SU-DHL-6 (cell line): ENCODE data around the gene BCAS3.

ENCODE experiments used
- EZH2phosphoT487 ChIP-seq: fragments of 200-600 bp; sonication (generic), shearing (Covaris generic); conservative IDR thresholded peaks from 2 replicates; pipeline ENCODE4 v1.6.1; 2018; ENCODE audit warnings: mild to moderate bottlenecking, antibody characterized with exemption, low read length, moderate library complexity, mixed read lengths
- TF ChIP-seq, protein P1 (sequence below): fragments of 200-600 bp; sonication (generic); IDR thresholded peaks from one replicate; pipeline ENCODE4 v1.5.1; 2017; ENCODE audit warnings: antibody characterized with exemption, mild to moderate bottlenecking, low read length, moderate library complexity; ENCODE audit not compliant: insufficient read depth, poor library complexity, severe bottlenecking

DNA sequence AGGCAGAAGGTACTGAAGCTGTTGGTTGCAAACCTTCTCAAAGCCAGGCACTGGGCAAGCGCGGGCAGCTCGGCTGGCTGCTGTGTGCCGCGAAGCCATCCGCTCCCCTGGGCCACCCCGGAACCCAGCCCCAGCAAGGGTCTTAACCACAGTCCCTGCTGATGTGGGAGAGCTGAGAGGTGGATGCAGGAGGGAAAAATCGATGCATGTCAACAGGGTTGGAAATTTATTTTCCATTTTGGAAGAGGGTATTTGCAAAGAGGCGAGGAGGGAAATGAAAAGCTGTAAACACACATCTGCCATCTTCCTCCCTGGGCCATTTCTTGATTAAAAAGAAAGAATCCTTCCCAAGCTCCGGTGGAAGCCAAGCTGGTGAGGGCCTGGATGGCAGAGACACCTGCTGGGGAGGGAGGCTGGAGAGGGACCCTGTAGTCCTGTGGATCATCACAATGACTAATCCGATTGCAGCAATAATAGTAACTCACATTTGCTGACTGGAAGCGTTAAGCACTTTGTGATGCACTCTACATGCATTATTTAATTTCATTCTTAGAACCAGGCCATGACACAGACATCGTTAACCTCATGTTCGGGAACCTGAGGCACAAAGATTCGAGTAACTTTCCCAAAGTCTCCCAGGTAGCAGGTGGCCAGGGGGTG, 708.1 kb downstream of the BCAS3 start:
- TF ChIP-seq EZH2phosphoT487, result no peak
- TF ChIP-seq, protein P1, sequence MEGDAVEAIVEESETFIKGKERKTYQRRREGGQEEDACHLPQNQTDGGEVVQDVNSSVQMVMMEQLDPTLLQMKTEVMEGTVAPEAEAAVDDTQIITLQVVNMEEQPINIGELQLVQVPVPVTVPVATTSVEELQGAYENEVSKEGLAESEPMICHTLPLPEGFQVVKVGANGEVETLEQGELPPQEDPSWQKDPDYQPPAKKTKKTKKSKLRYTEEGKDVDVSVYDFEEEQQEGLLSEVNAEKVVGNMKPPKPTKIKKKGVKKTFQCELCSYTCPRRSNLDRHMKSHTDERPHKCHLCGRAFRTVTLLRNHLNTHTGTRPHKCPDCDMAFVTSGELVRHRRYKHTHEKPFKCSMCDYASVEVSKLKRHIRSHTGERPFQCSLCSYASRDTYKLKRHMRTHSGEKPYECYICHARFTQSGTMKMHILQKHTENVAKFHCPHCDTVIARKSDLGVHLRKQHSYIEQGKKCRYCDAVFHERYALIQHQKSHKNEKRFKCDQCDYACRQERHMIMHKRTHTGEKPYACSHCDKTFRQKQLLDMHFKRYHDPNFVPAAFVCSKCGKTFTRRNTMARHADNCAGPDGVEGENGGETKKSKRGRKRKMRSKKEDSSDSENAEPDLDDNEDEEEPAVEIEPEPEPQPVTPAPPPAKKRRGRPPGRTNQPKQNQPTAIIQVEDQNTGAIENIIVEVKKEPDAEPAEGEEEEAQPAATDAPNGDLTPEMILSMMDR, result no peak
